Liver (tissue), 9 donors: Measurements from ENCODE around the gene MAMDC2. TPM values are rescaled to one million over a fixed set of nuclear protein-coding genes. Genes with fewer than 3 reads are reported as not detected.

ENCODE experiments used
- DNase-seq: peaks from one replicate; pipeline ENCODE4 v3.0.0-alpha.2; 2017; ENCODE audit warnings: low spot score
- H3K27ac ChIP-seq, 2 donors: one replicate each; pipeline ENCODE4 v1.7.0; 2013; ENCODE audit warnings: inconsistent platforms in 2 of 2, low read length in 2 of 2, control low read depth in 1 of 2, low read depth in 1 of 2, mild to moderate bottlenecking in 1 of 2
- H3K27me3 ChIP-seq, 4 donors: one replicate each; pipeline versions ENCODE4 v1.6.1 to v1.7.0; 2013; ENCODE audit warnings: low read length in 3 of 4, inconsistent platforms in 1 of 4, mild to moderate bottlenecking in 1 of 4, moderate library complexity in 1 of 4; ENCODE audit not compliant: control insufficient read depth in 4 of 4, insufficient read depth in 4 of 4
- H3K36me3 ChIP-seq, 4 donors: one replicate each; pipeline versions ENCODE4 v1.6.1 to v1.7.0; 2013; ENCODE audit warnings: low read length in 3 of 4, mild to moderate bottlenecking in 3 of 4, low read depth in 1 of 4, moderate library complexity in 1 of 4; ENCODE audit not compliant: control insufficient read depth in 4 of 4, insufficient read depth in 3 of 4
- H3K4me1 ChIP-seq, 4 donors: one replicate each; pipeline versions ENCODE4 v1.6.1 to v1.7.0; 2013; ENCODE audit warnings: low read length in 3 of 4, mild to moderate bottlenecking in 3 of 4, moderate library complexity in 1 of 4; ENCODE audit not compliant: control insufficient read depth in 4 of 4, insufficient read depth in 4 of 4
- H3K4me3 ChIP-seq, 3 donors: one replicate each; pipeline versions ENCODE4 v1.6.1 to v1.7.0; 2013; ENCODE audit warnings: low read length in 3 of 3, control low read depth in 1 of 3, low read depth in 1 of 3, mild to moderate bottlenecking in 1 of 3
- H3K9ac ChIP-seq, 2 donors: one replicate each; pipeline ENCODE4 v1.7.0; 2013; ENCODE audit warnings: low read length in 2 of 2, mild to moderate bottlenecking in 2 of 2, moderate library complexity in 2 of 2, control low read depth in 1 of 2, low read depth in 1 of 2
- H3K9me3 ChIP-seq, 4 donors: one replicate each; pipeline versions ENCODE4 v1.6.1 to v1.7.0; 2013; ENCODE audit warnings: low read length in 3 of 4; ENCODE audit not compliant: control insufficient read depth in 4 of 4
- ATF3 ChIP-seq: IDR thresholded peaks from 2 replicates; pipeline ENCODE4 v1.6.1; 2016; ENCODE audit warnings: antibody characterized with exemption
- CTCF ChIP-seq: fragments of 150-350 bp; IDR thresholded peaks from 2 replicates; pipeline ENCODE4 v1.5.1; 2017; ENCODE audit warnings: improper control_type of control experiment, low read depth, low read length; ENCODE audit not compliant: missing input control
- EGR1 ChIP-seq, 2 donors: IDR thresholded peaks; 2 replicates each; pipeline ENCODE4 v1.6.1; 2016 to 2018; ENCODE audit warnings: antibody characterized with exemption in 2 of 2, low read depth in 2 of 2
- FOXA1 ChIP-seq: IDR thresholded peaks from 2 replicates; pipeline ENCODE4 v1.6.1; 2016; ENCODE audit warnings: antibody characterized with exemption
- FOXA2 ChIP-seq: IDR thresholded peaks from 2 replicates; pipeline ENCODE4 v1.6.1; 2016; ENCODE audit warnings: antibody characterized with exemption
- GABPA ChIP-seq, 2 donors: IDR thresholded peaks in 1 of 2; conservative IDR thresholded peaks in 1 of 2; 2 replicates each; pipeline ENCODE4 v1.6.1; 2016; ENCODE audit warnings: antibody characterized with exemption in 2 of 2, mild to moderate bottlenecking in 1 of 2, moderate library complexity in 1 of 2
- HNF4A ChIP-seq, 2 donors: conservative IDR thresholded peaks; 2 replicates each; pipeline ENCODE4 v1.6.1; 2016; ENCODE audit warnings: antibody characterized with exemption in 2 of 2, mild to moderate bottlenecking in 2 of 2
- HNF4G ChIP-seq: IDR thresholded peaks from 2 replicates; pipeline ENCODE4 v1.6.1; 2016; ENCODE audit warnings: antibody characterized with exemption
- JUND ChIP-seq, 2 donors: IDR thresholded peaks; 2 replicates each; pipeline ENCODE4 v1.6.1; 2016; ENCODE audit warnings: antibody characterized with exemption in 2 of 2
- MAX ChIP-seq: IDR thresholded peaks from 2 replicates; pipeline ENCODE4 v1.6.1; 2016; ENCODE audit warnings: antibody characterized with exemption
- NR2F2 ChIP-seq: IDR thresholded peaks from 2 replicates; pipeline ENCODE4 v1.6.1; 2016; ENCODE audit warnings: antibody characterized with exemption
- RAD21 ChIP-seq, 2 donors: IDR thresholded peaks; 2 replicates each; pipeline ENCODE4 v1.6.1; 2016; ENCODE audit warnings: antibody characterized with exemption in 2 of 2, mild to moderate bottlenecking in 2 of 2
- REST ChIP-seq: IDR thresholded peaks from 2 replicates; pipeline ENCODE4 v1.6.1; 2016; ENCODE audit warnings: antibody characterized with exemption, mild to moderate bottlenecking
- RXRA ChIP-seq, 2 donors: IDR thresholded peaks; 2 replicates each; pipeline ENCODE4 v1.6.1; 2017 to 2018; ENCODE audit warnings: antibody characterized with exemption in 2 of 2, mild to moderate bottlenecking in 1 of 2
- SP1 ChIP-seq: IDR thresholded peaks from 2 replicates; pipeline ENCODE4 v1.6.1; 2018; ENCODE audit warnings: antibody characterized with exemption, mild to moderate bottlenecking
- TAF1 ChIP-seq: conservative IDR thresholded peaks from 2 replicates; pipeline ENCODE4 v1.6.1; 2016; ENCODE audit warnings: antibody characterized with exemption, mild to moderate bottlenecking
- YY1 ChIP-seq: IDR thresholded peaks from 2 replicates; pipeline ENCODE4 v1.6.1; 2016; ENCODE audit warnings: antibody characterized with exemption, mild to moderate bottlenecking
- WGBS: extraction: QIAGEN DNeasy Blood & Tissue Kit; methylation state at CpG from one replicate; pipeline ENCODE4 v1.1.7; 2013; 5-methylcytosine and 5-hydroxymethylcytosine counted together
- polyA plus RNA-seq, 2 donors: library from polyadenylated mRNA; stranded (reverse) in 1 of 2; unstranded in 1 of 2; fragments of 200-250 nt in 1 of 2; fragments of >200 nt in 1 of 2; fragmentation: Nextera tagmentation in 1 of 2; extraction: Ambion mirVana in 1 of 2; gene quantifications; one replicate each; pipeline versions ENCODE4 v1.2.1 to v1.2.3, GENCODE V29; 2013 to 2015
- total RNA-seq, 2 donors: library from RNA; depleted of rRNA; stranded (reverse); fragments of >200 nt; gene quantifications; one replicate each; pipeline ENCODE4 v1.2.3, GENCODE V29; 2014
- TF ChIP-seq, protein P1 (sequence below): IDR thresholded peaks from 2 replicates; pipeline ENCODE4 v1.6.1; 2016; ENCODE audit warnings: antibody characterized with exemption
- donor health status: healthy.
- donor health status: healthy.
- donor health status: healthy.
- donor health status: healthy.
- donor health status: healthy.

Gene MAMDC2
- total and polyA plus RNA-seq, 4 donors, result 0.28 to 4.4 (median 1.0) TPM

GRCh38 chr9:70010015-70010414, 33.6 kb upstream of the MAMDC2 start:
- no peak for TF ChIP-seq JUND (IDR thresholded peaks at IDR 0.05)
- no peak for TF ChIP-seq EGR1 (IDR thresholded peaks at IDR 0.05; ENCODE audit: low read depth in 2 of 2)
- no peak for TF ChIP-seq GABPA (IDR thresholded peaks at IDR 0.05 in 1 of 2, conservative IDR thresholded peaks at IDR 0.05 in 1 of 2)
- TF ChIP-seq HNF4A (conservative IDR thresholded peaks at IDR 0.05), result no peak
- no peak for TF ChIP-seq SP1
- no peak for TF ChIP-seq NR2F2
- TF ChIP-seq YY1, result no peak
- TF ChIP-seq HNF4G, result no peak
- TF ChIP-seq, protein P1, sequence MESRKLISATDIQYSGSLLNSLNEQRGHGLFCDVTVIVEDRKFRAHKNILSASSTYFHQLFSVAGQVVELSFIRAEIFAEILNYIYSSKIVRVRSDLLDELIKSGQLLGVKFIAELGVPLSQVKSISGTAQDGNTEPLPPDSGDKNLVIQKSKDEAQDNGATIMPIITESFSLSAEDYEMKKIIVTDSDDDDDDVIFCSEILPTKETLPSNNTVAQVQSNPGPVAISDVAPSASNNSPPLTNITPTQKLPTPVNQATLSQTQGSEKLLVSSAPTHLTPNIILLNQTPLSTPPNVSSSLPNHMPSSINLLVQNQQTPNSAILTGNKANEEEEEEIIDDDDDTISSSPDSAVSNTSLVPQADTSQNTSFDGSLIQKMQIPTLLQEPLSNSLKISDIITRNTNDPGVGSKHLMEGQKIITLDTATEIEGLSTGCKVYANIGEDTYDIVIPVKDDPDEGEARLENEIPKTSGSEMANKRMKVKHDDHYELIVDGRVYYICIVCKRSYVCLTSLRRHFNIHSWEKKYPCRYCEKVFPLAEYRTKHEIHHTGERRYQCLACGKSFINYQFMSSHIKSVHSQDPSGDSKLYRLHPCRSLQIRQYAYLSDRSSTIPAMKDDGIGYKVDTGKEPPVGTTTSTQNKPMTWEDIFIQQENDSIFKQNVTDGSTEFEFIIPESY, result no peak
- TF ChIP-seq RXRA (IDR thresholded peaks at IDR 0.05), result no peak
- no peak for TF ChIP-seq MAX
- no peak for TF ChIP-seq CTCF
- no peak for TF ChIP-seq RAD21 (IDR thresholded peaks at IDR 0.05)
- no peak for TF ChIP-seq TAF1
- no peak for TF ChIP-seq FOXA1
- TF ChIP-seq FOXA2, result no peak
- no peak for TF ChIP-seq REST
- TF ChIP-seq ATF3, result no peak
- no peaks in the 10 kb centered on the region for H3K36me3 ChIP-seq
- no peaks in the 10 kb centered on the region for H3K9me3 ChIP-seq
- H3K27ac ChIP-seq, result no peak overlapping the region
- H3K9ac ChIP-seq, result no peak overlapping the region
- DNase-seq, result no peak
- H3K4me3 ChIP-seq, result no peak overlapping the region
- H3K4me1 ChIP-seq, result no peaks in the 10 kb centered on the region
- WGBS, result 49% methylated on average over 3 of the region's 3 CpGs
- H3K27me3 ChIP-seq, result no peaks in the 10 kb centered on the region
